ENCODE results near the gene HOATZ. TPM values are rescaled to one million over a fixed set of nuclear protein-coding genes. Genes with fewer than 3 reads are reported as not detected.

HOATZ gene
- total and polyA plus RNA-seq, 2 donors (not counting 3 experiments of a cell fraction or from before 2014, with no cell fraction given): not detected

- H2AFZ ChIP-seq (ENCODE audit: low read depth, low read length): no peak overlapping the region
- dilution Hi-C loops (cut with MboI; ENCODE audit: extremely low pct_ligation_motif_present, low sequenced_read_pairs): no loop called here
- no peak for TF ChIP-seq POLR2A (IDR thresholded peaks at IDR 0.05; ENCODE audit: low read depth, low read length)
- no peak for TF ChIP-seq EZH2 (IDR thresholded peaks at IDR 0.05; ENCODE audit: borderline replicate concordance, low read depth, low read length, severe bottlenecking)
- no peak for TF ChIP-seq JUN (IDR thresholded peaks at IDR 0.05; ENCODE audit: borderline replicate concordance, insufficient read depth, insufficient read length, low read depth)
- TF ChIP-seq POLR2AphosphoS5 (IDR thresholded peaks at IDR 0.05; ENCODE audit: insufficient read depth, low read depth, low read length): no peak
- TF ChIP-seq MYC (IDR thresholded peaks at IDR 0.05; ENCODE audit: low read depth, low read length): no peak
- TF ChIP-seq CTCF (IDR thresholded peaks at IDR 0.05; ENCODE audit: extremely low read depth in 1 of 2, insufficient read depth in 1 of 2, low read depth in 1 of 2, low read length in 2 of 2): no peak
- no peaks in the 10 kb centered on the region for H3K36me3 ChIP-seq (ENCODE audit: control insufficient read depth in 2 of 2, extremely low read depth in 1 of 2, insufficient read depth in 2 of 2, low read length in 2 of 2)
- POLR2A ChIA-PET: no interaction called here
- no peaks in the 10 kb centered on the region for H3K9me1 ChIP-seq (replicated peaks; ENCODE audit: control insufficient read depth, extremely low read depth, insufficient read depth, low read length)
- H3K4me3 ChIP-seq (replicated peaks in 1 of 3; ENCODE audit: insufficient read depth in 1 of 3, low read depth in 1 of 3, low read length in 3 of 3): no peak overlapping the region
- H3K9ac ChIP-seq (replicated peaks; ENCODE audit: extremely low read depth, insufficient read depth, low read length): no peak overlapping the region
- no peaks in the 10 kb centered on the region for H3K9me3 ChIP-seq (replicated peaks; ENCODE audit: control insufficient read depth, insufficient read depth, low read length)
- no peaks in the 10 kb centered on the region for H3K79me2 ChIP-seq (ENCODE audit: control insufficient read depth, insufficient read depth, low read length)
- no peak overlapping the region for H3K27ac ChIP-seq (ENCODE audit: insufficient read depth, low read depth, low read length)
- DNase-seq (ENCODE audit: low read depth, low spot score) (no peak), FAIRE-seq (no peak)
- H4K20me1 ChIP-seq (replicated peaks; ENCODE audit: control insufficient read depth, extremely low read depth, insufficient read depth, low read length): no peaks in the 10 kb centered on the region
- intact Hi-C loops (cut with micrococcal nuclease): no loop called here
- CTCF ChIA-PET: no interaction called here
- no TSS peak for BruUV-seq (replicated peaks)
- no peaks in the 10 kb centered on the region for H3K4me1 ChIP-seq (ENCODE audit: control insufficient read depth, extremely low read depth, insufficient read depth, low read length)
- peaks cover 0 to 11% of the 10 kb centered on the region in 2 experiments for H3K27me3 ChIP-seq (ENCODE audit: control insufficient read depth in 2 of 2, insufficient read depth in 2 of 2, low read length in 2 of 2)
- H3K4me2 ChIP-seq (ENCODE audit: insufficient read depth, low read length): no peak overlapping the region
Observed at GRCh38 chr11:111500481-111500880, 14.1 kb upstream of the HOATZ start.

- POLR2A ChIA-PET: no interaction called here
- H3K36me3 ChIP-seq (ENCODE audit: control insufficient read depth in 2 of 2, extremely low read depth in 1 of 2, insufficient read depth in 2 of 2, low read length in 2 of 2): no peaks in the 10 kb centered on the region
- H3K27me3 ChIP-seq (ENCODE audit: control insufficient read depth in 2 of 2, insufficient read depth in 2 of 2, low read length in 2 of 2): peaks cover 0 to 9% of the 10 kb centered on the region in 2 experiments
- dilution Hi-C loops (cut with MboI; ENCODE audit: extremely low pct_ligation_motif_present, low sequenced_read_pairs) (no loop called here), intact Hi-C loops (cut with micrococcal nuclease) (no loop called here)
- TF ChIP-seq FOS (IDR thresholded peaks at IDR 0.05; ENCODE audit: borderline replicate concordance, insufficient read depth, low read length): no peak
- H3K4me3 ChIP-seq (replicated peaks in 1 of 3; ENCODE audit: insufficient read depth in 1 of 3, low read depth in 1 of 3, low read length in 3 of 3): no peak overlapping the region
- BruUV-seq (replicated peaks): no TSS peak
- FAIRE-seq (no peak), DNase-seq (ENCODE audit: low read depth, low spot score) (no peak)
- H3K27ac ChIP-seq (ENCODE audit: insufficient read depth, low read depth, low read length): no peak overlapping the region
- H3K9ac ChIP-seq (replicated peaks; ENCODE audit: extremely low read depth, insufficient read depth, low read length): no peak overlapping the region
- H3K4me2 ChIP-seq (ENCODE audit: insufficient read depth, low read length): no peak overlapping the region
- no peaks in the 10 kb centered on the region for H3K9me1 ChIP-seq (replicated peaks; ENCODE audit: control insufficient read depth, extremely low read depth, insufficient read depth, low read length)
- no peaks in the 10 kb centered on the region for H3K4me1 ChIP-seq (ENCODE audit: control insufficient read depth, extremely low read depth, insufficient read depth, low read length)
- no peaks in the 10 kb centered on the region for H3K79me2 ChIP-seq (ENCODE audit: control insufficient read depth, insufficient read depth, low read length)
- H2AFZ ChIP-seq (ENCODE audit: low read depth, low read length): no peak overlapping the region
- H4K20me1 ChIP-seq (replicated peaks; ENCODE audit: control insufficient read depth, extremely low read depth, insufficient read depth, low read length): no peaks in the 10 kb centered on the region
- CTCF ChIA-PET: no interaction called here
- no peaks in the 10 kb centered on the region for H3K9me3 ChIP-seq (replicated peaks; ENCODE audit: control insufficient read depth, insufficient read depth, low read length)
Observed at GRCh38 chr11:111502611-111503010, 12.0 kb upstream of the HOATZ start.
